Measurements from ENCODE around the gene PIP5KL1. TPM values are rescaled to one million over a fixed set of nuclear protein-coding genes. Genes with fewer than 3 reads are reported as not detected.

PIP5KL1 gene
- total and polyA plus RNA-seq, 2 experiments from 2014 or later = 0.89 to 3.4 TPM

GRCh38 chr9:127970401-127971313, 40.1 kb upstream of the PIP5KL1 start:
- Histone ChIP-seq H3K9me3 (ENCODE audit: low read depth) (no peaks in the 10 kb centered on the region), H3K4me3 (no peak overlapping the region), H3K27me3 (no peaks in the 10 kb centered on the region), H3K4me1 (ENCODE audit: low read depth) (peaks cover 65% of the 10 kb centered on the region), H3K27ac (no peak overlapping the region), H3K36me3 (no peaks in the 10 kb centered on the region)
- no peak for DNase-seq (ENCODE audit: low read depth in 1 of 2, low spot score in 1 of 2)
- no peak for TF ChIP-seq CTCF (IDR thresholded peaks at IDR 0.05; ENCODE audit: low read depth, low read length)

- Histone ChIP-seq H3K4me3 (no peak overlapping the region), H3K36me3 (no peaks in the 10 kb centered on the region), H3K27ac (no peak overlapping the region), H3K27me3 (no peaks in the 10 kb centered on the region), H3K4me1 (ENCODE audit: low read depth) (peaks cover 54% of the 10 kb centered on the region), H3K9me3 (ENCODE audit: low read depth) (no peaks in the 10 kb centered on the region)
- TF ChIP-seq CTCF (IDR thresholded peaks at IDR 0.05; ENCODE audit: low read depth, low read length) = no peak
- DNase-seq (ENCODE audit: low read depth in 1 of 2, low spot score in 1 of 2) = peak in 1 of 2 donors; percentile 82
These were observed 38.3 kb upstream of the PIP5KL1 start for GRCh38 chr9:127968700-127969383.

- no peak overlapping the region for H3K4me3 ChIP-seq
- no peaks in the 10 kb centered on the region for H3K27me3 ChIP-seq
- H3K27ac ChIP-seq = no peak overlapping the region
- H3K4me1 ChIP-seq (ENCODE audit: low read depth) = peaks cover 53% of the 10 kb centered on the region
- DNase-seq (ENCODE audit: low read depth in 1 of 2, low spot score in 1 of 2) = no peak
- no peaks in the 10 kb centered on the region for H3K36me3 ChIP-seq
- TF ChIP-seq CTCF (IDR thresholded peaks at IDR 0.05; ENCODE audit: low read depth, low read length) = no peak
- no peaks in the 10 kb centered on the region for H3K9me3 ChIP-seq (ENCODE audit: low read depth)
These were observed 37.5 kb upstream of the PIP5KL1 start for GRCh38 chr9:127968042-127968441.

- Histone ChIP-seq H3K4me1 (ENCODE audit: low read depth) (peaks cover 48% of the 10 kb centered on the region), H3K9me3 (ENCODE audit: low read depth) (no peaks in the 10 kb centered on the region), H3K4me3 (no peak overlapping the region), H3K27ac (no peak overlapping the region), H3K27me3 (no peaks in the 10 kb centered on the region), H3K36me3 (no peaks in the 10 kb centered on the region)
- no peak for TF ChIP-seq CTCF (IDR thresholded peaks at IDR 0.05; ENCODE audit: low read depth, low read length)
- DNase-seq (ENCODE audit: low read depth in 1 of 2, low spot score in 1 of 2) = no peak
These were observed 36.7 kb upstream of the PIP5KL1 start for GRCh38 chr9:127967151-127967809.

GRCh38 chr9:127966416-127967150, 36.0 kb upstream of the PIP5KL1 start:
- Histone ChIP-seq H3K27ac (peak overlapping the region; percentile 90), H3K4me3 (no peak overlapping the region), H3K9me3 (ENCODE audit: low read depth) (no peaks in the 10 kb centered on the region), H3K27me3 (no peaks in the 10 kb centered on the region), H3K4me1 (ENCODE audit: low read depth) (peaks cover 41% of the 10 kb centered on the region), H3K36me3 (no peaks in the 10 kb centered on the region)
- no peak for DNase-seq (ENCODE audit: low read depth in 1 of 2, low spot score in 1 of 2)
- TF ChIP-seq CTCF (IDR thresholded peaks at IDR 0.05; ENCODE audit: low read depth, low read length) = no peak

Data from cardiac muscle cell (in vitro differentiated cells and primary cell).